Psoas muscle (tissue), 8 donors: ENCODE results near the gene HPS5. TPM values are rescaled to one million over a fixed set of nuclear protein-coding genes. Genes with fewer than 3 reads are reported as not detected.
A peak's percentile ranks its signal among the peaks of the same experiment; 100 is the strongest.
"Not testable (repeated sequence)": the region's sequence is repeated elsewhere in the genome, so short reads cannot be mapped to it uniquely, and the experiment has no call there.

Source experiments
- ATAC-seq, 4 donors: fragments of 200-7000 bp; cut with Tn5 transposase; one replicate each; pipeline ENCODE4 v1.9.1; 2020; ENCODE audit warnings: moderate library complexity in 3 of 4, mild to moderate bottlenecking in 2 of 4
- DNase-seq, 2 donors: peaks; one replicate each; pipeline ENCODE4 v3.0.0-alpha.2; 2020
- H3K27ac ChIP-seq: fragments of 200-600 bp; one replicate; pipeline ENCODE4 v1.8.0; 2022
- H3K27me3 ChIP-seq, 3 donors: fragments of 200-600 bp in 1 of 3; one replicate each; pipeline versions ENCODE4 v1.6.1 to v1.8.0; 2013 to 2022; ENCODE audit warnings: low read length in 2 of 3, mild to moderate bottlenecking in 2 of 3, moderate library complexity in 1 of 3; ENCODE audit not compliant: insufficient read depth in 3 of 3
- H3K36me3 ChIP-seq, 2 donors: fragments of 200-600 bp in 1 of 2; one replicate each; pipeline versions ENCODE4 v1.6.1 to v1.8.0; 2013 to 2022; ENCODE audit warnings: low read depth in 1 of 2, mild to moderate bottlenecking in 1 of 2, moderate library complexity in 1 of 2; ENCODE audit not compliant: insufficient read depth in 1 of 2
- H3K4me1 ChIP-seq: fragments of 200-600 bp; one replicate; pipeline ENCODE4 v1.8.0; 2022
- H3K4me3 ChIP-seq: fragments of 200-600 bp; one replicate; pipeline ENCODE4 v1.8.0; 2022; ENCODE audit warnings: mild to moderate bottlenecking
- H3K9me3 ChIP-seq: fragments of 200-600 bp; one replicate; pipeline ENCODE4 v1.8.0; 2022
- WGBS, 3 donors: extraction: QIAGEN DNeasy Blood & Tissue Kit; methylation state at CpG; one replicate each; pipeline versions ENCODE4 v1.1.6 to v1.1.7; 2013; 5-methylcytosine and 5-hydroxymethylcytosine counted together
- intact Hi-C, 2 donors: fragments of 100-400 bp; cut with DNase I; formaldehyde crosslinking; loops; one replicate each; pipeline versions ENCODE4 v1.11.0 to v1.14.2; 2022
- polyA plus RNA-seq, 3 donors: library from polyadenylated mRNA; stranded (reverse); fragments of 200-250 nt; gene quantifications; one replicate each; pipeline ENCODE4 v1.2.3, GENCODE V29; 2013
- total RNA-seq, 4 donors: library from RNA; stranded (reverse); fragmentation: NEBNext Ultra II Directional in 2 of 4; extraction: Animal tissue kit (Norgen Biotek cat#: 25700) in 2 of 4; gene quantifications; one replicate each; pipeline versions ENCODE4 v1.2.1 to v1.2.4, GENCODE V29; 2021 to 2023
- TF ChIP-seq, protein P1 (sequence below): fragments of 200-600 bp; IDR thresholded peaks from one replicate; pipeline ENCODE4 v1.8.0; 2022; ENCODE audit warnings: antibody characterized with exemption
- donor health status: healthy with polysubstance abuse.
- donor health status: DM: no; HTN: no; CAD: no; lungs with moderate emphysema.
- donor health status: Bipolar disorder and iron deficiency.
- donor health status: healthy.
- donor health status: DM: yes; HTN: yes; CAD: no.
- donor health status: DM: no; HTN: no; CAD: no.
- donor health status: DM: no; HTN: no; CAD: no.
- donor health status: DM: yes; HTN: yes; CAD: no.

HPS5 gene
- total and polyA plus RNA-seq, 7 donors, result 4.9 to 11.9 (median 9.9) TPM

DNA sequence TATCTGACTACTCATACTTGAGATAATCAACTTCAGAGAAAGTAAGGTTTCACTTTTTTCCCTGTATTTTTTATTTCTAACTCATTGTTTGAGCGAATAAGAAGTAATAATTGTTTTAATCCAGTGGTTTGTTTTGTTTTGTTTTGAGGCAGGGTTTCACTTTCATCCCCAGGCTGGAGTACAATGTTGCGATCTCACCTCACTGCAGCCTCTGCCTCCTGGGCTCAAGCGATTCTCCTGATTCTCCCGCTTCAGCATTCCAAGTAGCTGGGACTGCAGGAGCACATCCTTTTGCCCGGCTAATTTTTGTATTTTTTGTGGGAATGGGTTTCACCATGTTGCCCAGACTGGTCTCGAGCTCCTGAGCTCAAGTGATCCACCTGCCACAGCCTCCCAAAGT lies 9.0 kb upstream of the HPS5 start:
- Histone ChIP-seq H3K36me3 (peaks cover 3 to 82% of the 10 kb centered on the region in 2 donors), H3K27ac (no peak overlapping the region), H3K27me3 (no peaks in the 10 kb centered on the region), H3K4me1 (no peaks in the 10 kb centered on the region), H3K4me3 (no peak overlapping the region), H3K9me3 (no peaks in the 10 kb centered on the region)
- TF ChIP-seq, protein P1, sequence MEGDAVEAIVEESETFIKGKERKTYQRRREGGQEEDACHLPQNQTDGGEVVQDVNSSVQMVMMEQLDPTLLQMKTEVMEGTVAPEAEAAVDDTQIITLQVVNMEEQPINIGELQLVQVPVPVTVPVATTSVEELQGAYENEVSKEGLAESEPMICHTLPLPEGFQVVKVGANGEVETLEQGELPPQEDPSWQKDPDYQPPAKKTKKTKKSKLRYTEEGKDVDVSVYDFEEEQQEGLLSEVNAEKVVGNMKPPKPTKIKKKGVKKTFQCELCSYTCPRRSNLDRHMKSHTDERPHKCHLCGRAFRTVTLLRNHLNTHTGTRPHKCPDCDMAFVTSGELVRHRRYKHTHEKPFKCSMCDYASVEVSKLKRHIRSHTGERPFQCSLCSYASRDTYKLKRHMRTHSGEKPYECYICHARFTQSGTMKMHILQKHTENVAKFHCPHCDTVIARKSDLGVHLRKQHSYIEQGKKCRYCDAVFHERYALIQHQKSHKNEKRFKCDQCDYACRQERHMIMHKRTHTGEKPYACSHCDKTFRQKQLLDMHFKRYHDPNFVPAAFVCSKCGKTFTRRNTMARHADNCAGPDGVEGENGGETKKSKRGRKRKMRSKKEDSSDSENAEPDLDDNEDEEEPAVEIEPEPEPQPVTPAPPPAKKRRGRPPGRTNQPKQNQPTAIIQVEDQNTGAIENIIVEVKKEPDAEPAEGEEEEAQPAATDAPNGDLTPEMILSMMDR, result no peak
- intact Hi-C loops, result loop anchor here (10.0 kb wide), 2 partner anchors 144 to 174 kb away; no protein-coding TSS in a partner anchor
- WGBS, 3 donors, result 95 to 96% (median 96%) methylated on average over 6 of the region's 6 CpGs
- DNase-seq, result no peak
- ATAC-seq, result no peak

DNA sequence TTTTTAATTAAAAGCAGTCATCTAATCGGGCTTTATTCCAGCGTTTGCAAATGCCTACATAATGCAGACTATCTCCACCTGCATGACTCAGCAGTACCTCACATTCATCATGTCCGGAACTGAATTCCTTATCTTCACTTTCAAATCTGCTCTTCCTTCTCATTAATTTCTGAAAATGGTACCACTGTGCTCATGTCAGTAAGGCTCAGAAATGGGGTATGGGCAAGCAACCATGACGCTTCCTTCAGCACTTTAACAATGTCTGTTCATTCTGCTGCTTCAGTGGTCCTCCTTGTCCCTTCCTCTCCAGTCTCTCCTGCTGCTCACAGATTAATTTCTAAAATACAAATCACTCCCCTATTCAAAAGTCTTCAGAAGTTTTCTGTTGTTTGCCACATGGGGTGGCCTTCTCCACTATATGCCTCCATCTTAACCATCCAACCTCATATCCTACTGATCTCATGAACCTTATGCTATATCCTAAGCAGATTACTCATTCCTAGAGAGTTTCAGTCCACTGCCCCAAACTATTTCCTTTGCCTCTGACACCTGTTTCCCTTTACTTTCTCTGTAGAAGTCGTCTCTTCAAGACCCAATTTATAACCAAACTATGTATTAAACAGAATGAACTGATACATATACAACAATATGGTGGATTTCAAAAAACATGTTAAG lies 7.4 kb upstream of the HPS5 start:
- TF ChIP-seq, protein P1, result no peak
- no peaks in the 10 kb centered on the region for H3K9me3 ChIP-seq
- WGBS, 3 donors, result 80 to 83% (median 82%) methylated on average over 5 of the region's 5 CpGs
- H3K4me3 ChIP-seq, result no peak overlapping the region
- peaks cover 8% of the 10 kb centered on the region for H3K4me1 ChIP-seq
- no peak overlapping the region for H3K27ac ChIP-seq
- ATAC-seq, result no peak
- H3K27me3 ChIP-seq, result no peaks in the 10 kb centered on the region
- no peak for DNase-seq
- peaks cover 7 to 82% of the 10 kb centered on the region in 2 donors for H3K36me3 ChIP-seq
- intact Hi-C loops, result loop anchor here (10.0 kb wide), 2 partner anchors 195 to 1595 kb away; partner anchors contain the start of genes C11orf58 (in 1 of the 2) and TSG101 (in 1 of the 2)

DNA sequence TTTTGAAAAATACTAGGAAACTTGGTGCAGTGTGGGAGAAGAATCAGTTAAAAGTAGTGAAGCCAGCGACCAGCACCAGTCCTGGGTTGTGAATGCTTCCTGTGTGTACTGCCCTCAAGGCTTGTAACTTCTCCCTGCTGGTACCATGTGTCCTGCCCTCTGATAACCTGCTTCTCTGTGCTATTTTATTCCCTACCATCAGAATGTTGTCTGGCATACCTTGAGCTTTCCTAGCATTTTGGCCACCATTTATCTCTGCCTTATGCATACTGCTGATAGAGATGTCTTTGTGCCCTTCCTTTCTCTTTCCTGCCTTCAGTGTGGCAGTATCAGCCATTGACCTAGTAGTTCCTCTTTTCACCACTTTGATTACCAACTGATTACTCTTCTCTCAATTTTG lies 2.4 kb upstream of the HPS5 start:
- ATAC-seq (no peak), DNase-seq (no peak)
- TF ChIP-seq, protein P1, result no peak
- 67 to 90% (median 78%) methylated on average over 1 of the region's 1 CpG for WGBS, 3 donors
- no peaks in the 10 kb centered on the region for H3K9me3 ChIP-seq
- peaks cover 34% of the 10 kb centered on the region for H3K4me1 ChIP-seq
- H3K36me3 ChIP-seq, result peaks cover 8 to 39% of the 10 kb centered on the region in 2 donors
- H3K27me3 ChIP-seq, result no peaks in the 10 kb centered on the region
- intact Hi-C loops, result loop anchor here (5.0 to 10.0 kb wide), 4 partner anchors 73 to 1590 kb away; partner anchors contain the start of genes C11orf58 (in 1 of the 2), SPTY2D1 (in 1 of the 2) and TSG101 (in 1 of the 2)
- H3K27ac ChIP-seq, result no peak overlapping the region
- H3K4me3 ChIP-seq, result peak overlapping the region; percentile 34

DNA sequence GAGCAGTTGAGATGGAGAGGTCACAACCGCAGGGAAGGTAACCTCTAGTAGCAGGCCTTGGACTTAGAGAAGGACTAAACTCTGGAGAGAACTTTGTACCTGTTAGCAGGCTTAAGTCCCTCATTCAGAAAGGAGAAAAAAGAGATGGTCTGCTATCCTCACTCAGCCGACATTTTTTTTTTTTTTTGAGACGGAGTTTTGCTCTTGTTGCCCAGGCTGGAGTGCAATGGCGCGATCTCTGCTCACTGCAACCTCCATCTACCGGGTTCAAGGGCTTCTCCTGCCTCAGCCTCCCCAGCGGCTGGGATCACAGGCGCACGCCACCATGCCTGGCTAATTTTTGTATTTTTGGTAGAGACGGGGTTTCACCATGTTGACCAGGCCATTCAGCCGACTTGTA lies 1.9 kb upstream of the HPS5 start:
- not testable (repeated sequence) for H3K27ac ChIP-seq
- intact Hi-C loops, result loop anchor here (2.0 to 10.0 kb wide), 5 partner anchors 73 to 1589 kb away; partner anchors contain the start of genes SPTY2D1 (in 2 of the 2), C11orf58 (in 1 of the 2) and TSG101 (in 1 of the 2)

DNA sequence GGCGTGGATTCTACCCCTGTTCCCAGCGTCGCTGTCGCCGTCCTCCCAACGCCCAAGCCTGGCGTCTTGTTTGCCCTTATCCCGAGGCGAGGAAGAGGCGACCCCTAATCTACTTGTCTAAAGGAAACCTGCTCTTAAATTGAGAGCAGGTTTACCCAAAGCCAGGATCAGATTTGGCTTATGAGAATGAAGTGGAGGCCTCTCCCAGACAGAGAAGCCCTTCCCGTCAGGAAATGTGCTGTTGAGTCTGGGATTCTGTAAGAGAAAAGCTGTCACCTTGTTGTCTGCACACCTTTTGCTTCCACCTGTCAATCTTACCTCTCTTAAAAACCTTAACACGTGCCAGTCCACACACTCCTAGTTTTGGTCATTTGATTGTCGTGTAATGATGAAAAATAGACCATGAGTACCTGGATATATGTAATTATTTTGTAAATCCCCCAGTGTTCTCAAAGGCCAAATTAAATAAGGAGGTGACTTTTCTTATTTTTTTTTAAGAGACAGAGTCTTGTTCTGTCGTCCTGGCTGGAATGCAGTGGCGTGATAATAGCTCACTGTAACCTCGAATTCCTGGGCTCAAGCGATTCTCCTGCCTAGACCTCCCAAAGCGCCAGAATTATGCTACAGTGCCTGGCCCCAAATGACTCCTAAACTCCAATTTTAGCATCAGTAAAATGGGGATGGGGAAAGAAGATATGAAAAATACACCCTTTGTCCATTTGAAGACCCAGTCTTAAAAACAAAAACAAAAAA lies 1.1 kb upstream of the HPS5 start:
- WGBS, 3 donors, result 10 to 11% (median 10%) methylated on average over 18 of the region's 18 CpGs
- peak overlapping the region; percentile 83 for H3K4me3 ChIP-seq
- peak overlapping the region; percentile 95 for H3K27ac ChIP-seq
- H3K27me3 ChIP-seq, result no peaks in the 10 kb centered on the region
- DNase-seq, result no peak
- peaks cover 34% of the 10 kb centered on the region for H3K4me1 ChIP-seq
- ATAC-seq, result peak in 1 of 4 donors; percentile 3
- intact Hi-C loops, result loop anchor here (2.0 to 10.0 kb wide), 5 partner anchors 74 to 1588 kb away; partner anchors contain the start of genes SPTY2D1 (in 2 of the 2), C11orf58 (in 1 of the 2) and TSG101 (in 1 of the 2)
- peaks cover 8 to 34% of the 10 kb centered on the region in 2 donors for H3K36me3 ChIP-seq
- TF ChIP-seq, protein P1, result no peak
- no peaks in the 10 kb centered on the region for H3K9me3 ChIP-seq

More for the DNA sequence above, 1.9 kb upstream of the HPS5 start:
- WGBS, 3 donors, result 91 to 93% (median 91%) methylated on average over 11 of the region's 11 CpGs
- Histone ChIP-seq H3K4me3 (peak overlapping the region; percentile 83), H3K4me1 (peaks cover 34% of the 10 kb centered on the region), H3K36me3 (peaks cover 8 to 34% of the 10 kb centered on the region in 2 donors)
- not testable (repeated sequence) for ATAC-seq, DNase-seq, H3K27me3 ChIP-seq, H3K9me3 ChIP-seq
